ENCODE results near the gene PRDM1.

GRCh38 chr6:106156413-106156812 is 70.3 kb downstream of the PRDM1 start:
- TF ChIP-seq CTCF (IDR thresholded peaks at IDR 0.05) (no peak), EZH2 (IDR thresholded peaks at IDR 0.05; ENCODE audit: borderline replicate concordance, insufficient read depth, low read depth, low read length, poor library complexity, severe bottlenecking) (no peak)
